HG02642 (cell line): ENCODE measurements around the gene SETX.
"Not testable (repeated sequence)": the region's sequence is repeated elsewhere in the genome, so short reads cannot be mapped to it uniquely, and the experiment has no call there.

Experiments
- ATAC-seq: cut with Tn5 transposase; IDR thresholded peaks from one replicate; pipeline ENCODE4 v1.9.1; 2021; ENCODE audit warnings: mild to moderate bottlenecking; ENCODE audit not compliant: unreplicated experiment, poor library complexity

SETX gene, protein sequence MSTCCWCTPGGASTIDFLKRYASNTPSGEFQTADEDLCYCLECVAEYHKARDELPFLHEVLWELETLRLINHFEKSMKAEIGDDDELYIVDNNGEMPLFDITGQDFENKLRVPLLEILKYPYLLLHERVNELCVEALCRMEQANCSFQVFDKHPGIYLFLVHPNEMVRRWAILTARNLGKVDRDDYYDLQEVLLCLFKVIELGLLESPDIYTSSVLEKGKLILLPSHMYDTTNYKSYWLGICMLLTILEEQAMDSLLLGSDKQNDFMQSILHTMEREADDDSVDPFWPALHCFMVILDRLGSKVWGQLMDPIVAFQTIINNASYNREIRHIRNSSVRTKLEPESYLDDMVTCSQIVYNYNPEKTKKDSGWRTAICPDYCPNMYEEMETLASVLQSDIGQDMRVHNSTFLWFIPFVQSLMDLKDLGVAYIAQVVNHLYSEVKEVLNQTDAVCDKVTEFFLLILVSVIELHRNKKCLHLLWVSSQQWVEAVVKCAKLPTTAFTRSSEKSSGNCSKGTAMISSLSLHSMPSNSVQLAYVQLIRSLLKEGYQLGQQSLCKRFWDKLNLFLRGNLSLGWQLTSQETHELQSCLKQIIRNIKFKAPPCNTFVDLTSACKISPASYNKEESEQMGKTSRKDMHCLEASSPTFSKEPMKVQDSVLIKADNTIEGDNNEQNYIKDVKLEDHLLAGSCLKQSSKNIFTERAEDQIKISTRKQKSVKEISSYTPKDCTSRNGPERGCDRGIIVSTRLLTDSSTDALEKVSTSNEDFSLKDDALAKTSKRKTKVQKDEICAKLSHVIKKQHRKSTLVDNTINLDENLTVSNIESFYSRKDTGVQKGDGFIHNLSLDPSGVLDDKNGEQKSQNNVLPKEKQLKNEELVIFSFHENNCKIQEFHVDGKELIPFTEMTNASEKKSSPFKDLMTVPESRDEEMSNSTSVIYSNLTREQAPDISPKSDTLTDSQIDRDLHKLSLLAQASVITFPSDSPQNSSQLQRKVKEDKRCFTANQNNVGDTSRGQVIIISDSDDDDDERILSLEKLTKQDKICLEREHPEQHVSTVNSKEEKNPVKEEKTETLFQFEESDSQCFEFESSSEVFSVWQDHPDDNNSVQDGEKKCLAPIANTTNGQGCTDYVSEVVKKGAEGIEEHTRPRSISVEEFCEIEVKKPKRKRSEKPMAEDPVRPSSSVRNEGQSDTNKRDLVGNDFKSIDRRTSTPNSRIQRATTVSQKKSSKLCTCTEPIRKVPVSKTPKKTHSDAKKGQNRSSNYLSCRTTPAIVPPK (N-terminal part only)

DNA sequence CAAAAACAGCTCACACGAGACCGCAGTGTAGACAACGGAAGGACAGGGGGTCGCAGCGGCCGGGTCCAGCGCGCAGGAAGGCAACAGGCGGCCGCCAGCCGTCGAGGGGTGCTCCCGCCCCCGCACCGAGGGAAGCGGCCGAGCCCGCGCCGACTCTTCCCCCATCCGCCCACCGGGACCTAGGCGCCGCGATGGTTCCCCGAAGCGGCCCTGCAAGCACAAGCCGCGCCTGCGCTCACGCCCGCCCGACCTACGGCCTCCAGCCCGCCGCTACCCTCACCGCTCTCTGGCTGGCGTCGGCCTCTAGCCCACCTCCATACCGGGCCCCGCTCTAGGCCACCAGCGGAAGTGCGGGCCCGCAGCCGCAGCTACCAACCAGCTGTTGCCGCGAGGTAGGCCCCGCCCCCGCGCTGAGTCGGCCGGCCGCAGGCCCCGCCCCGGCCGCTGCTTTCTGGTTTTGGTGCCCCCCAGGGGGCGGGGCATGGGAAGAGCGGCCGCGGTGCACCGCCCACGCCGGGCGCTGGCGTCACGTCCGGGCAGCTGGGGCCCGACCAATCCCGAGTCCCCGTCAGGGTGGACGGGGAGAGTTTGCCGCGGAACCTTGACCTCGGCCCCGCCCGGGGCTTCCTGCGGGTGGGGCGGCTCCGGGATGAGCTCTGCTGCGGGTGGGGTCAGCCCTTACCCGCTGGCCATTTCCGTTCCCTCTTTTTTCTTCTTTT is at the start of gene SETX:
SETX (minus strand) TSS at position 350 of the 719 bp plus-strand sequence. CDS start 5,558 bp downstream, outside the sequence.
- peak; percentile 89 for ATAC-seq

DNA sequence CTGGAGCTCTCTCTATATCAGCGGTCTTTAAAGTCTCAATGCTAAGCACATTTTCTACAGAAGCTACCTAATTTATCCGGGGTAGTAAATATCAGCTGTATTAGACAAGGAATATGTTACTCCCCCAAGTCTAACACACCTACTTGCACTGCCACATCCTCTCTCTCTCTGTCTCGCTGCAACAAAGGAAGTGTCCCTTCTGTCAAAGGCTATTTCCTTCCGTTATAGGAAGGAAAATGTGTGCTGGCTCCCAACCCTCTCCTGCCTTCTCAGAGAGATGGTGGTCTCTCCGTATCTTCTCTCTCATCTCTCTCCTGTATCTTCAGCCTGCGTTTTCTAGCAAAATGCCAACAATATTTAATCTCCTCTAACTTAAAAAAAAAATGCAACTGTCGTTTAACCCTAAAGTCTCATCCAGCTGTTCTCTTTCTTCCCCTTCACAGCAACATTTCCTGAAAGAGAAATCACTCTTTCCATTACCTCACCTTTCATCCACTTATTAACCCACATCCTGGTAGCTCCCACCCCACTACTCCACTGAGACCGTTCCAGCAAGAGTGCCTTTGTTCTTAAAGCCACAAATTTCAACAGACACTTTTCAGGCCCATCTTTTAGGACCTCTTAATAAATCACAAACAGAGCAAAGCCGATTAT is 49.6 kb upstream of the SETX start:
- ATAC-seq = no peak

DNA sequence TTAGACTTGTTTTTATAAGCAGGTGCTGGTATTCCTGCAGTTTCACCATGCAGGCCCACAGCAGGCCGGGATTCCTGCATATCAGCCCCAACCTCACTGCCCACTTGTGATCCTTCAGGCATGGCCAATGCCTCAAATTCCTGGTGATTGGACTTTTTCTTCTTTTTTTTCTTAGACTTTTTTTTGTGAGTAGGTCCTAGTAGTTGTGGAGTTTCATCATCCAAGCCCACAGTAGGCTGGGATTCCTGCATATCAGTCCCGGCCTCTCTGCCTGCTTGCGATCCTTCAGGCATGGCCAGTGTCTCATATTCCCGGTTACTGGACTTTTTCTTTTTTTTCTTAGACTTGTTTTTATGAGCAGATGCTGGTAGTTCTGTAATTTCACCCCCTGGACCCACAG is 47.0 kb upstream of the SETX start:
- ATAC-seq = no peak

DNA sequence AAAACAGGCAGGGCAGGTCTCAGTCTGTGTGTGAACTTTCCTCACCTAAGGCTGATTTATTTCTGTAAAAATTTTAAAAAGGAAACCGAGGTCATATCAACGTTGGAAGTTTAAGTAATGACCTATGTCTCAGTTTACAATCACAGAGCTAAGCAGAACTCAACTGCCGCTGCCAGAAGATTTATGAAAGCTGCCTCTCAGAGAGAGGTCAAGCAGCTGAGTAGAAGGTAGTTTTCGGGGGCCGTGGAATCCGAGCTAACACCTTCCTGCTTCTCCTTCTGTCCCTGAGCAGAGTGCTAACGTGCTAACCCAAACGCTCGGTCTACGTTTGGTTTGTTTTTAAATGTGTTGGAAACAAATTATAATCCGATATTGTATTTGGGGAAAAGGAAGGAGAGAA is 40.8 kb upstream of the SETX start:
- ATAC-seq = no peak

DNA sequence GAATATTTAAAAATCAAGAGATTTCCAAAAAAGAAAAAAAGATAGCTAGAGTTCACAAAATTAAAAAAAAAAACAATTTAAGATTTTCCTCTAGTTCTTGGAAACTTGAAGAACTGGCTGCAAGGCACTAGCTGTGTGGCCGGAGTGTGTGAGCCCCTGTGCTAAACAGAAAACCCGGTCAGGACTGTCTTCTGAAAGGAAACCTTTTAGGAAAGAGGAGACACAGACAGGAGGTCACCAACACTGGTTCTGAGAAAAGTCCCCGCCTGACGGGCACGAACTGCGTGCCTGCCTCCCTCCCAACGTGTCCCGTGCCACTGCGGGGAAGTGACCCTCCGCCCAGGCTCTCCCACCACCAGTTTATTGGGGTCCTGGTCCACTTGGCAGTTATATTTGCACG is 36.7 kb upstream of the SETX start:
- no peak for ATAC-seq

DNA sequence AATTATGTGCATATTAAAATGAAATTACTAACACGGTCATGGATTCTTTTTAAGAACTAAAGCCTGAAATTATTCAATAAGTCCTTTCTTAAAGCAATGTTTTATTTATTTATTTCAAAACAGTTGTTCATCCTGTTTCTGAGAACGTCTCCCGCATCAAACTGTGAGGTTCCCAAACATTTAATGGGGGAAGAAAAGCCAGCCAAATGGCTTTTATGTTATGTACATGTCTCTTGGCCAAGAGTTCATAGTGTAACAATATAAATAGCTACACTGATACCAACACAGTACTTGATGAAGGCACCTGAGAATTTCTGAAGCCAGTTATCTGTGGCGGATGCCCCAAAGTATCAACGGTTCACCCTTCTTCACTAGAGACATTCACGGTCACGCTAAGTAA is 36.2 kb upstream of the SETX start:
- no peak for ATAC-seq

DNA sequence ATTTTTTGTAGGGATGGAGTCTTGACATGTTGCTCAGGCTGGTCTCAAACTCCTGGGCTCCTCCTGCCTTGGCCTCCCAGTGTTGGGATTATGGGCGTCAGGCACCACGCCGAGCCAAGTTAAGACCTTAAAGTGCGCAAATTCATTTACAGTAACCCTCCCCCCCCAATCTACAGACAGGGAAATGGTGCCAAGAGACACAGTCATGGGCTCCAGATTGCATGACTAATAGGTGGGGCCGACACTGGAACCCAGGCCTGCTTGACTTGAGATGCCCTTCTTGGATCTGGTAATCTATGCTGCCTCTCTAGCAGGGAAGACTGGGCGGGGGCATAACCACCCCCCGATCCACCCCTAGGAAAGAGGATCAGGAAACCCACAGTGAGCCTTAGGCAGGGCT is 32.3 kb upstream of the SETX start:
- ATAC-seq = no peak

DNA sequence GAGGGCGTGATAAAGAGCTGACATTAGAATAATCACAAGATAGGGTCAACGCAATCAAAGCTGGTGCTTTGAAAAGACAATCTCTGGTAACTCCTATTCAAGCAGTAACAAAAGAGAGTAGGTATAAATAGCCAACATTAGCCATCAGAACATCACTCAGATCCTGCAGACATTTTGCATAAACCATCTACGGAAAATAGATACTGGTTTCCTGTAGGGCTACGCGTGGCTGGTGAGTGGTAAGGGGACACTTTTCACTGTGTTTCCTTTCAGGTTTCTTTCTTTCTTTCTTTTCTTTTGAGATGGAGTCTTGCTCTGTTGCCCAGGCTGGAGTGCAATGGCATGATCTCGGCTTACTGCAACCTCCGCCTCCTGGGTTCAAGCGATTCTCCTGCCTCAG is 29.6 kb upstream of the SETX start:
- no peak for ATAC-seq

DNA sequence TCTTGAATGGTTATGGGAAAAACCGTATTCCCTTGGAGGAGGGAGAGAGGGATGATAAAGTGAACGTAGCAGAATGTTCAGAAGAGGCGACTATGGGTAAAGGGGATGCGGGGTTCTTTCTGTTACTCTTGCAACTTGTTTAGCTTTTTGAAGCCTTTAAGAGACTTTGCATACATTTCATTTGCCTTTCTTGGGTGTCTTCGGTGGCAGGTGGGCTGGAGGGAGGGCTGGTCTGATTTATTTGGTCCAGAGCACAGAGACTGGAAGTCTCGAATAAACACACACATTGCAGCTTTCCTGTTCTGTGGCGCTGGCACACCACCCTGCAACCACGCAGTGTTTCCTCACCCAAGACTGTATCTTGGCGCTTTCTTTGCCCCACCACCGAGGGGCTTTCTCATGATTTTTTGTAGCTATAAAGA is 28.7 kb upstream of the SETX start:
- ATAC-seq = peak; percentile 52

DNA sequence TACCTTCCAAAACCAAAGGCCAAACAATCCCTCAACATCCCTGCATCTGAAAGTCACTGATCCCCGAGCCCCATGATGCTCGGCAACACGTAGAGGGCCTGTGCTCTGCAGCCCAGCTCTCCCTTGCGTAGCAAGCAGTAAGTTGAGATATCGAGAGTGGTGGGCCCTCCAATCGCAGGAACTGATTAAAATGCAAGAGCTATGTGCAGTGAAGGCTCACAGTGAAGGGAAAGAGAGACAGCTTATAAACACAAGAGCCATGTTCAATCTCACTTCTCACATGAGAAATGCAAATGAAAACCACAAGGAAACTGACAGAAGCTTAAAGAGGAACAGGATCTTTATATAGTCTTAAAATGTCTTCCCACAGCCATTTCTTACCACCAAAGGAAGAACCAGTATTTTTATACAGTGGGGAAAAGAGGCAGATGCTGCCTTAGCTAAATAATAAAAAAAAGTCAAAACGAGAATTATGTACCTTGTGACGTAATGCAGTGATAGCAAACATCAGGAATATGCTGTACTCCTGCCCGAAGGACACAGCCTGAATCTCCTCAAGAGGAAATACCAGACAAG is 27.3 kb upstream of the SETX start:
- peak; percentile 61 for ATAC-seq

DNA sequence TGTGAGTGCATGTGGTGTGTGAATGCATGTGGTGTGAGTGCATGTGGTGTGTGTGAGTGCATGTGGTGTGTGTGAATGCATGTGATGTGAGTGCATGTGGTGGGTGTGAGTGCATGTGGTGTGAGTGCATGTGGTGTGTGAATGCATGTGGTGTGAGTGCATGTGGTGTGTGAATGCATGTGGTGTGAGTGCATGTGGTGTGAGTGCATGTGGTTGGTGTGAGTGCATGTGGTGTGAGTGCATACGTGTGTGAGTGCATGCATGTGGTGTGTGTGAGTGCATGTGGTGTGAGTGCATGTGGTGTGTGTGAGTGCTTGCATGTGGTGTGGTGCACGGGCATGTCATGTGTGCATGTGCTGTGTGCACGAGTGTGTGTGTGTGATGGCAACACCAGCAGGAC is 23.6 kb upstream of the SETX start:
- not testable (repeated sequence) for ATAC-seq

DNA sequence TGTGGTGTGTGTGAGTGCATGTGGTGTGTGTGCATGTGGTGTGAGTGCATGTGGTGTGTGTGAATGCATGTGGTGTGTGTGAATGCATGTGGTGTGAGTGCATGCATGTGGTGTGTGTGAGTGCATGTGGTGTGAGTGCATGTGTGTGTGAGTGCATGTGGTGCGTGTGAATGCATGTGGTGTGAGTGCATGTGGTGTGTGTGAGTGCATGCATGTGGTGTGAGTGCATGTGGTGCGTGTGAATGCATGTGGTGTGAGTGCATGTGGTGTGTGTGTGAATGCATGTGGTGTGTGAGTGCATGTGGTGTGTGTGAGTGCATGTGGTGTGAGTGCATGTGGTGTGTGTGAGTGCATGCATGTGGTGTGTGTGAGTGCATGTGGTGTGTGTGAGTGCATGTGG is 23.0 kb upstream of the SETX start:
- not testable (repeated sequence) for ATAC-seq

DNA sequence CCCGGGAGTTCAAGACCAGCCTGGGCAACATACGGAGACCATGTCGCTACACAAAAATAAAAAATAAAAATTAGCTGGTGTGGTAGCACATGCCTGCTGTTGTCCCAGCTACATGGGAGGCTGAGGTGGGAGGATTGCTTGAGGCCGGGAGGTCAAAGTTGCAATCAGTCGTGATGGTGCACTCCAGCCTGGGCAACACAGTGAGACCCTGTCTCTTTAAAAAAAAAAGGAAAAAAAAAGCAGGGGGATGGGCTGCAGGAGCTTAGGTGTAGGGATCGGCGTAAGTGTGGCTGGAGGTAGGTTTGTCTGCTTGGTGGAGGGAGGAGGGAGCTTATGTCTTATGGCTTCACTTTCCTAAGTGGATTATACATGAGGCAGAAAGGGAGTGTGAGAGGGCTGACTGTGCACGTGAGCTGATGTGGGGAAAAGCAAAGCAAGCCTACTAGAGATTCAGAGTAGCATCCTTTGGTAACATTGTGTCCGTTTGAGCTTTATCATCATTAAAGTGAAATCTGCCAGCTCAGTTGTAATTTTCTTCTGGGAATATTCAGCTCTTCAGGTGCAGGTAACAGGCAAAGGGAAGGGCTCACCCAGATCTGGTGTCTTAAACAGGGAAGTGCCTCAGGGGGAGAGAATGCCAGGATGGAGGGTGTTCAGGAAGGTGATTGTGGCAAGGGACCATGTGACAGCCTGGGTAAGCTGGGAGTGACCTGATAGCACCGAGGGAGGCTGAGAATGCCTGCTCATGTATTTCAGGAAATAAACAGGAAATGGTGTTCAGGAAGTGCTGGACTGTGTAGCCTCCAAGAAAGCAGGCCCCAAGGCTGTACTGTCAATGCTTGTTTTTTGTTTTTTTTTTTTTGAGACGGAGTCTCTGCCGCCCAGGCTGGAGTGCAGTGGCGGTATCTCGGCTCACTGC is 17.6 kb upstream of the SETX start:
- no peak for ATAC-seq

DNA sequence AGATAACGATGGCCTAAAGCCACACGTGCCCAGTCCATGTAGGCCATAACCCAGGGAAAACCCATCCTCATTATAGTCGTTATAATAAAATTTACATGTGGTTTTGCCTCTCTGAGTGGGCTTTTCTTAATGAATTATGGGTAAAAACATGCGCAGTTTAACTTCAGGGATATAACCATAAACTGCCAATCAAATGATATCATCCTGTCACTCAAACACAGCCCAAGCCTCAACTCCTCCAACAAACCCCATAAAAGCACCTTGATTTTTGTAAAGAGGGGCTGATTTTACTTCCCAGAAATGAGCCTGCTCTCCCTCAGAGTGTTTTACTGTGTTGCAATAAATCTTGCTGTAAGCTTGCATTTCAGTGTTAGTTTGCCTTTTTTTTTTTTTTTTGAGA is 15.8 kb upstream of the SETX start:
- ATAC-seq = no peak

DNA sequence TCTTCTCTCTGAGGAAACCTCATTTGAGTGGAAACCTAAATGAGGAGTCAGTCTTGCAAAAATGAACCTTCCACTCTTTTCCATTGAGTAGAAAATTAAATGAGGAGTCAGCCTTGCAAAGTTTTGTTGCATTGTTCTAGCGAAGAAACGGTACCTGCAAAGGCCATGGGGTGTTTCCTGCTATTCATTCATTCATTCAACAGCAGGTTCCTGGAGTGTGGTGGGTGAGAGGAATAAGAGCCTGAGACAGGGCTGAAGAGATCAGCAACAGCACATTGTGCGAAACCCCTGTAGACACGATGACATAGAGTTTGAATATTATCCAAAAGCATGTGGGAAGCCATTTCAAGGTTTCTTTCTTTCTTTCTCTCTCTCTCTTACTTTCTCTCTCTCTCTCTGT is 14.6 kb upstream of the SETX start:
- no peak for ATAC-seq

DNA sequence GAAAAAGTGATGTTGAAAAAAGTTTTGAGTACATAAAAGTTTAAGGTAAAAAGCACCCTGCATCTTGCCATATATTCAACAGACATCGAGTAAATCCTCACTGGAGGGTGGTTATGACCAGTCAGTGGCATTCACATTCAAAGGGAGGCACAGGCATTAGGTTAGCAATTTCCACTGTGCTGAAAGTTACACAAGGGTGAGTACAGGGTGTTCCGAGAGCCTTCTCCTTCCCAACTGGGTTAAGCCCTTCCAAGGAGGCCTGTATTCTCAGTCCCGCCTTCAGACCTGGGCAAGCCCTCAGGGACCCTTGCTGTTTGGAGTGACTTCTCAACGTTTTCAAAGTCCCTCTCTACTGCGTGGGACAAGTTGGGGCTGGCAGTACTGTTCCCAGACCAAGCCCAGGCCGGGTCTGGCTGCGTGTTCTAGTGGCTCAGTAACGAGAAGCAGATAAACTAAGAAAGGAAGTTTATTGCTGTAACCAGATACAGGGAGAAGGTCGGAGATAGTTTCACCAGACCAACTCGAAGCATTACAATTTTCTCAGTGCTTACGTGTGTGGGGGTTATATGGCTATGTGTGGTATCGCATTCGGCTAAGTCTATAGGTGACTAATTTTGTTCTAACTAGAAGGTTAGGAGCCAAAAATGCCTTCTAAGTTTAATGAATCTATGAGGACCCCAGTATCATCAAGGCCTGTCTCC is 13.0 kb upstream of the SETX start:
- no peak for ATAC-seq

DNA sequence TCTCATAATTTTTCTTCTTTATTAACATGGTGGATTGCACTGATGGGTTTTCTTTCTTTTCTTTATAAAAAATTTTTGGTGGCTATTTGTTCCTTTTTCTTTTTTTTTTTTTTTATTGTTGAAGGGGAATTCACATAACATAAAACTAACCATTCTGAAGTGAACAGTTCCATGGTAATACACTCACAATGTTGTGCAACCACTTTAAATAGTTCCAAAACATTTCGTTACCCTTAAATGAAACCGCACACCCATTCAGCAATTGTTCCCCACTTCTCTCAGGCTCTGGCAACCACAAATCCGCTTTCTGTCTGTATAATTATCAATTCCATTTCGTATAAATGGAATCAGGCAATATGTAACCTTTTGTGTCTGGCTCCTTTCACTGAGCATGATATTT is 11.7 kb upstream of the SETX start:
- ATAC-seq = no peak

DNA sequence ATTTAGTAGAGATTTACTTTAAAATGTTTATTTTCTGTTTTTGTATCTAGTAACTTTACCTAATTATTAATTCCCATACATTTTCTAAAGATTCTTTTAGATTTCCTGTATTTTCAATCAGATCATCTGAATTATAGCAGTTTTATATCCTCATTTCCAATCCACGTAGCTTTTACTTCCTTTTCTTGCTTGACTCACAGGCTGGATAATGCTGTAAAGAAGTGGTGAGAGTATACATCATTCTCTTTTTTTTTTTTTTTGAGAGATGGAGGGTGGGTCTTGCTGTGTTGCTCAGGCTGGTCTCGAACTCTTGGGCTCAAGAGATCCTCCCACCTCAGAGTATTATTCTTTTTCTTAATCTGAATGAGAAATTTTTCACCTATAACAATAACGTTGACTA is 11.2 kb upstream of the SETX start:
- no peak for ATAC-seq
